OCI-LY1 (cell line): Measurements from ENCODE around the gene RREB1.

Source experiments
- H2AFZ ChIP-seq: fragments of 200-600 bp; sonication (generic), shearing (Covaris generic); 2 replicates; pipeline ENCODE4 v1.6.0; 2014; ENCODE audit warnings: antibody characterized with exemption, mild to moderate bottlenecking, low read length
- H3F3A ChIP-seq: fragments of 200-600 bp; sonication (generic), shearing (Covaris generic); 2 replicates; pipeline ENCODE4 v1.6.0; 2014; ENCODE audit warnings: mild to moderate bottlenecking, antibody characterized with exemption, low read length, moderate library complexity; ENCODE audit not compliant: insufficient read depth
- H3K27ac ChIP-seq: fragments of 200-600 bp; sonication (generic); 2 replicates; pipeline ENCODE4 v1.5.1; 2014; ENCODE audit warnings: low read length, mixed run types, mild to moderate bottlenecking, low read depth; ENCODE audit not compliant: poor library complexity, severe bottlenecking
- H3K27me3 ChIP-seq: fragments of 200-600 bp; sonication (generic); 2 replicates; pipeline ENCODE4 v1.6.0; 2014; ENCODE audit warnings: antibody characterized with exemption, mild to moderate bottlenecking, low read length, moderate library complexity; ENCODE audit not compliant: insufficient read depth
- H3K36me3 ChIP-seq: fragments of 200-600 bp; sonication (generic); 2 replicates; pipeline ENCODE4 v1.6.1; 2014; ENCODE audit warnings: mild to moderate bottlenecking, antibody characterized with exemption, low read length, moderate library complexity, mixed read lengths; ENCODE audit not compliant: insufficient read depth
- H3K4me1 ChIP-seq: fragments of 200-600 bp; sonication (generic); 2 replicates; pipeline ENCODE4 v1.5.1; 2014; ENCODE audit warnings: mild to moderate bottlenecking, low read length, moderate library complexity; ENCODE audit not compliant: insufficient read depth, severe bottlenecking
- H3K4me2 ChIP-seq: fragments of 200-600 bp; sonication (generic), shearing (Covaris generic); 2 replicates; pipeline ENCODE4 v1.6.1; 2014; ENCODE audit warnings: low read length
- H3K4me3 ChIP-seq: fragments of 200-600 bp; sonication (generic); 2 replicates; pipeline ENCODE4 v1.5.1; 2014; ENCODE audit warnings: low read length, low read depth, mild to moderate bottlenecking, mixed read lengths; ENCODE audit not compliant: poor library complexity, severe bottlenecking
- H3K79me2 ChIP-seq: fragments of 200-600 bp; shearing (Covaris generic); 2 replicates; pipeline ENCODE4 v1.6.1; 2016; ENCODE audit warnings: mixed run types, low read length, mixed read lengths; ENCODE audit not compliant: insufficient read depth
- H3K9ac ChIP-seq: fragments of 200-600 bp; sonication (generic), shearing (Covaris generic); 2 replicates; pipeline ENCODE4 v1.6.1; 2014; ENCODE audit warnings: mild to moderate bottlenecking, low read length, mixed read lengths
- H3K9me2 ChIP-seq: fragments of 200-600 bp; sonication (generic), shearing (Covaris generic); 2 replicates; pipeline ENCODE4 v1.6.1; 2014; ENCODE audit warnings: low read depth, mild to moderate bottlenecking, low read length, mixed read lengths
- H3K9me3 ChIP-seq: fragments of 200-600 bp; shearing (Covaris generic); 2 replicates; pipeline ENCODE4 v1.6.1; 2014; ENCODE audit warnings: low read length, mixed read lengths
- H4K20me1 ChIP-seq: fragments of 200-600 bp; sonication (generic), shearing (Covaris generic); 2 replicates; pipeline ENCODE4 v1.6.0; 2016; ENCODE audit warnings: mild to moderate bottlenecking, low read length; ENCODE audit not compliant: insufficient read depth
- CTCF ChIP-seq: fragments of 200-600 bp; sonication (generic), shearing (Covaris generic); IDR thresholded peaks from 2 replicates; pipeline ENCODE4 v1.5.1; 2017; ENCODE audit warnings: mild to moderate bottlenecking, antibody characterized with exemption, low read length, moderate library complexity, mixed read lengths
- EZH2 ChIP-seq: fragments of 200-600 bp; sonication (generic), shearing (Covaris generic); IDR thresholded peaks from 2 replicates; pipeline ENCODE4 v1.8.0; 2017; ENCODE audit warnings: borderline replicate concordance, mixed run types, mild to moderate bottlenecking, antibody characterized with exemption, low read length, moderate library complexity, mixed read lengths

Gene RREB1

GRCh38 chr6:7203939-7204338 is 96.2 kb downstream of the RREB1 start:
- peaks cover 24% of the 10 kb centered on the region for H3K4me1 ChIP-seq
- H3F3A ChIP-seq, result no peaks in the 10 kb centered on the region
- H2AFZ ChIP-seq, result no peak overlapping the region
- TF ChIP-seq EZH2, result no peak
- no peak for TF ChIP-seq CTCF
- H3K9me2 ChIP-seq, result no peaks in the 10 kb centered on the region
- no peaks in the 10 kb centered on the region for H3K9me3 ChIP-seq
- H4K20me1 ChIP-seq, result no peaks in the 10 kb centered on the region; the same call in 1 of the 2 replicates
- H3K27me3 ChIP-seq, result no peaks in the 10 kb centered on the region
- peaks cover 5% of the 10 kb centered on the region; the same call in 1 of the 2 replicates for H3K36me3 ChIP-seq
- H3K27ac ChIP-seq, result no peak overlapping the region
- no peak overlapping the region for H3K4me2 ChIP-seq
- no peaks in the 10 kb centered on the region for H3K79me2 ChIP-seq
- no peak overlapping the region for H3K4me3 ChIP-seq
- no peak overlapping the region for H3K9ac ChIP-seq

- H3K27me3 ChIP-seq, result no peaks in the 10 kb centered on the region
- H3K79me2 ChIP-seq, result no peaks in the 10 kb centered on the region
- H3K9me3 ChIP-seq, result no peaks in the 10 kb centered on the region
- H3K9ac ChIP-seq, result no peak overlapping the region
- H3K4me3 ChIP-seq, result no peak overlapping the region
- no peaks in the 10 kb centered on the region for H3F3A ChIP-seq
- H2AFZ ChIP-seq, result no peak overlapping the region
- H3K4me1 ChIP-seq, result peaks cover 24% of the 10 kb centered on the region
- no peak overlapping the region for H3K27ac ChIP-seq
- H3K9me2 ChIP-seq, result no peaks in the 10 kb centered on the region
- H4K20me1 ChIP-seq, result no peaks in the 10 kb centered on the region; the same call in 1 of the 2 replicates
- peaks cover 5% of the 10 kb centered on the region; the same call in 1 of the 2 replicates for H3K36me3 ChIP-seq
- H3K4me2 ChIP-seq, result no peak overlapping the region
- TF ChIP-seq EZH2 (no peak), CTCF (no peak)
Observed at GRCh38 chr6:7204726-7205125, 97.0 kb downstream of the RREB1 start.

- Histone ChIP-seq H3K27ac (no peak overlapping the region), H3F3A (no peaks in the 10 kb centered on the region), H4K20me1 (no peaks in the 10 kb centered on the region), H3K27me3 (no peaks in the 10 kb centered on the region), H3K79me2 (no peaks in the 10 kb centered on the region), H3K4me2 (no peak overlapping the region), H3K9me2 (no peaks in the 10 kb centered on the region), H3K36me3 (peaks cover 16% of the 10 kb centered on the region; the same call in 1 of the 2 replicates), H2AFZ (no peak overlapping the region), H3K9me3 (no peaks in the 10 kb centered on the region), H3K4me1 (peaks cover 15% of the 10 kb centered on the region), H3K4me3 (no peak overlapping the region), H3K9ac (no peak overlapping the region)
- no peak for TF ChIP-seq EZH2
- TF ChIP-seq CTCF, result no peak
Observed at GRCh38 chr6:7207720-7208119, 100.0 kb downstream of the RREB1 start.
